M059J (cell line): ENCODE results near the gene VGF. TPM values are rescaled to one million over a fixed set of nuclear protein-coding genes. Genes with fewer than 3 reads are reported as not detected.
A peak's percentile ranks its signal among the peaks of the same experiment; 100 is the strongest.
"Not testable (repeated sequence)": the region's sequence is repeated elsewhere in the genome, so short reads cannot be mapped to it uniquely, and the experiment has no call there.

Source experiments
- DNase-seq: peaks from one replicate; pipeline ENCODE4 v3.0.0-alpha.2; 2012; ENCODE audit warnings: low read depth
- total RNA-seq: library from RNA; depleted of rRNA; stranded (reverse); fragments of >200 nt; shearing (Covaris generic); gene quantifications from 2 replicates; pipeline ENCODE4 v1.2.3, GENCODE V29; 2014

VGF gene
- total RNA-seq, 1 experiment from 2014 or later, result not detected

DNA sequence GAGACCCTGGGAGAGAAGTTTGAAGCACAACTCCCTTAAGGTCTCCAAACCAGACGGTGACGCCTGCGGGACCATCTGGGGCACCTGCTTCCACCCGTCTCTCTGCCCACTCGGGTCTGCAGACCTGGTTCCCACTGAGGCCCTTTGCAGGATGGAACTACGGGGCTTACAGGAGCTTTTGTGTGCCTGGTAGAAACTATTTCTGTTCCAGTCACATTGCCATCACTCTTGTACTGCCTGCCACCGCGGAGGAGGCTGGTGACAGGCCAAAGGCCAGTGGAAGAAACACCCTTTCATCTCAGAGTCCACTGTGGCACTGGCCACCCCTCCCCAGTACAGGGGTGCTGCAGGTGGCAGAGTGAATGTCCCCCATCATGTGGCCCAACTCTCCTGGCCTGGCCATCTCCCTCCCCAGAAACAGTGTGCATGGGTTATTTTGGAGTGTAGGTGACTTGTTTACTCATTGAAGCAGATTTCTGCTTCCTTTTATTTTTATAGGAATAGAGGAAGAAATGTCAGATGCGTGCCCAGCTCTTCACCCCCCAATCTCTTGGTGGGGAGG lies 27.6 kb downstream of the VGF start:
- no peak for DNase-seq

DNA sequence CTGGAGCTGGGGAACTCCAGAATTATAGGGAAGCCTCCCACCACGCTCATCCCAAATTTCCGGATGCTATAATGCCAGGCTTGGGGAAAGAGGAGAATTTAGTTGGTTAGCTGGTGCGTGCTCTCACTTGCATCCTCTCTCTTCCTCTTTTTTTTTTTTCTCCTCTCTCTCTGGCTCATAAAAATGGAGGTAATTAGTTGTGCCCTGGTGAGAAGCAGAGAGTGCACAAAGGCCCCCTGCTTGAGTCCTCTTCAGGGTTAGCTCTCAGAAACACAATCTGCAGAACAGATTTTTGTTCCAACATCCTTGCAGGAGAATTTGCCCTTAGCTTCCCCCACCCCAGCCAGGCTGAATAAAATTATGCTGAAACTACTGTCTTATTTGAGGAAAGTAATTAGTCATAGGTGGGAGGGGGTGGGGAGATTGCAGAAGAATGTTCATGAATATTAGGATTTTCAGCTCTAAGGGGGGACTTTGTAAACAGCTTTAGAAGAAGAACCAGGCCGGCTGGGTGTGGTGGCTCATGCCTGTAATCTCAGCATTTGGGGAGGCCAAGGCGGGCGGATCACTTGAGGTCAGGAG lies 30.9 kb downstream of the VGF start:
- peak; percentile 47 for DNase-seq

- DNase-seq, result no peak
Observed at GRCh38 chr7:101133621-101134398, 31.6 kb downstream of the VGF start.

- not testable (repeated sequence) for DNase-seq
Observed at GRCh38 chr7:101132626-101133600, 32.5 kb downstream of the VGF start.

- no peak for DNase-seq
Observed at GRCh38 chr7:101129603-101130117, 35.7 kb downstream of the VGF start.

- DNase-seq, result no peak
Observed at GRCh38 chr7:101128040-101128834, 37.1 kb downstream of the VGF start.

DNA sequence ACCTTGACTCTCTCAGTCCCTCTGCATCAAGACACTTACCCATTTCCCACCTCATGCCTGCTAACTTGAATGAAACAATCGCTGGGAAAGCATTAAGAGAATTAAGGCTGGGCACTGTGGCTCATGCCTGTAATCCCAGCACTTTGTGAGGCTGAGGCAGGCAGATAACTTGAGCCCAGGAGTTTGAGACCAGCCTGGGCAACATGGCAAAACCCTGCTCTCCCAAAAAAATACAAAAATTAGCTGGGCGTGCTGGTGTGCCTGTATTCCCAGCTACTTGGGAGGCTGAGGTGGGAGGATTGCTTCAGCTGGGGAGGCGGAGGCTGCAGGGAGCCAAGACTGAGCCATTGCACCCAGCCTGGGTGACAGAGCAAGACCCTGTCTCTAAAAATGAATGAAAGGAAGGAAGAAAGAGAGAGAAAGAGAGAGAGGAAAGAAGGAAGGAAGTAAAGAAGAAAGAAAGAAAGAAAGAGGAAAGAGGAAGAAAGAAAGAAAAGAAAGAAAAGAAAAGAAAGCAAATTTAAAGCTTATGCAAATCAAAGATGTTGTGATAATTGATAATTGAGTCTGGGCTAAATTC lies 37.8 kb downstream of the VGF start:
- DNase-seq, result no peak

DNA sequence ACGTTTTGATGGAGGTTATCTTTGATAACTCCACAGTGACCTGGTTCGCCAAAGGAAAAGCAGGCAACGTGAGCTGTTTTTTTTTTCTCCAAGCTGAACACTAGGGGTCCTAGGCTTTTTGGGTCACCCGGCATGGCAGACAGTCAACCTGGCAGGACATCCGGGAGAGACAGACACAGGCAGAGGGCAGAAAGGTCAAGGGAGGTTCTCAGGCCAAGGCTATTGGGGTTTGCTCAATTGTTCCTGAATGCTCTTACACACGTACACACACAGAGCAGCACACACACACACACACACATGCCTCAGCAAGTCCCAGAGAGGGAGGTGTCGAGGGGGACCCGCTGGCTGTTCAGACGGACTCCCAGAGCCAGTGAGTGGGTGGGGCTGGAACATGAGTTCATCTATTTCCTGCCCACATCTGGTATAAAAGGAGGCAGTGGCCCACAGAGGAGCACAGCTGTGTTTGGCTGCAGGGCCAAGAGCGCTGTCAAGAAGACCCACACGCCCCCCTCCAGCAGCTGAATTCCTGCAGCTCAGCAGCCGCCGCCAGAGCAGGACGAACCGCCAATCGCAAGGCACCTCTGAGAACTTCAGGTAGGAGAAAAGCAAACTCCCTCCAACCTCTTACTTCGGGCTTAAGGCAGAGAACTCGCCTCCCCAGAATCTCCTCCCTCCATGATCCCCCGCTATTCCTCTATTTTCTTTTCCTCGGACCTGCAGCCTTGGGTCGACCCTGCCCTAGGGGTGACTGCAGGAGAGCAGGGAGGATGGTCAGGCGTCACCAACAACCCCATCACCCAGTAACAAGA lies 38.5 kb downstream of the VGF start, which contains the start of gene SERPINE1:
Gene SERPINE1 (plus strand): TSS at position 454 of the 809 bp plus-strand sequence. CDS start 1,290 bp downstream, outside the sequence.
- DNase-seq, result peak; percentile 97

DNA sequence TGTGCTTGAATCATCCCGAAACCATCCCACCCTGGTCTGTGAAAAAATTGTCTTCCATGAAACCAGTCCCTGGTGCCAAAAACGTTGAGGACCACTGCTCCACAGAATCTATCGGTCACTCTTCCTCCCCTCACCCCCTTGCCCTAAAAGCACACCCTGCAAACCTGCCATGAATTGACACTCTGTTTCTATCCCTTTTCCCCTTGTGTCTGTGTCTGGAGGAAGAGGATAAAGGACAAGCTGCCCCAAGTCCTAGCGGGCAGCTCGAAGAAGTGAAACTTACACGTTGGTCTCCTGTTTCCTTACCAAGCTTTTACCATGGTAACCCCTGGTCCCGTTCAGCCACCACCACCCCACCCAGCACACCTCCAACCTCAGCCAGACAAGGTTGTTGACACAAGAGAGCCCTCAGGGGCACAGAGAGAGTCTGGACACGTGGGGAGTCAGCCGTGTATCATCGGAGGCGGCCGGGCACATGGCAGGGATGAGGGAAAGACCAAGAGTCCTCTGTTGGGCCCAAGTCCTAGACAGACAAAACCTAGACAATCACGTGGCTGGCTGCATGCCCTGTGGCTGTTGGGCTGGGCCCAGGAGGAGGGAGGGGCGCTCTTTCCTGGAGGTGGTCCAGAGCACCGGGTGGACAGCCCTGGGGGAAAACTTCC lies 39.2 kb downstream of the VGF start:
- DNase-seq, result peak; percentile 97

- DNase-seq, result peak; percentile 100
Observed at GRCh38 chr7:101124376-101125056, 40.9 kb downstream of the VGF start.

- DNase-seq, result peak; percentile 11
Observed at GRCh38 chr7:101123703-101124068, 41.7 kb downstream of the VGF start.

- DNase-seq, result peak; percentile 11
Observed at GRCh38 chr7:101122933-101123702, 42.3 kb downstream of the VGF start.

DNA sequence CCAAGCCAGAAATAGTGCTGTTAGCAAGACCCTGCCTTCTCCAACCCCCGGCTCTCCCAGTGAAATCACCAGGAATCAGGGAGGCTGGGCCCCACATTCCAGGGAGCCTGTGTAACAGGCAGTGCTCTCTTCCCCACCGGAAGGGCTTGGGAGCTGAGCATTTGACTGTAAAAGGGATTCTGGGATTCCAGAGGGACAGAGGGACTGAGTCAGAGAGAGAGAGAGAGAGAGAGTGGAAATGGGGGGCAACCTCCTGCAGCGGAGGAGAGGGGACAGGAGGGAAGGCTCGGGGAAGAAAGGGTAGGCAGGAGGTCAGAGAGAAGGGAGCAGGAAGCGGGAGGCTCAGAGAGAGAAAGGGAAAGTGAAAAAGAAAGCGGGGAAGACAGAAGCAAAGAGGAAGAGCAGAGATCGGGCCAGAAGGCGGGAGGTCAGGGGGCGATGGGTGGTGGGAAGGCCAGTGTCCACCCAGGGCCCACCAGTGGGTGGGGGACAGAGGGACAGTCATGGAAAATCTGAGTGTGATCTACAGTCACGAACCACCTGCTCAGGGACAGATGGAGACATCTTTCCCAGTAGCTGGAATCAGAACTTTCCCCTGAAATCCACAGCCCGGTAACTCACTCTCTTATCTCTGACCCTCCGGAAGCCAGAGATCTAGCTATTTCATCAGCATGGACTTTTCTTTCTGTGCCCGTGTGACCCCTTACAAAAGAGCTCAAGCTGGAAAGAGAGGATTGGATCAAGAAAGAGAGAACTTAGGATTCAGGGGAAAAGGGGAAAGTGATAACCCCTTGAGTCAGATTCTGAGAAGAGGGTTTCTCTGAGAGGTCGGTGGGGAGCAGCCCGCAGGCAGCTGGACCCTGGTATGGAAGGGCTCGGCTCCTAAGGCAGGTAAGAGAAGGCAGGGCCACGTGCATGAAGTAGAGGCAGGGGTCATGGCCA lies 43.1 kb downstream of the VGF start:
- DNase-seq, result peak; percentile 99

GRCh38 chr7:101121631-101121990 lies 43.8 kb downstream of the VGF start:
- not testable (repeated sequence) for DNase-seq

GRCh38 chr7:101120315-101120714 lies 45.1 kb downstream of the VGF start:
- peak; percentile 83 for DNase-seq

DNA sequence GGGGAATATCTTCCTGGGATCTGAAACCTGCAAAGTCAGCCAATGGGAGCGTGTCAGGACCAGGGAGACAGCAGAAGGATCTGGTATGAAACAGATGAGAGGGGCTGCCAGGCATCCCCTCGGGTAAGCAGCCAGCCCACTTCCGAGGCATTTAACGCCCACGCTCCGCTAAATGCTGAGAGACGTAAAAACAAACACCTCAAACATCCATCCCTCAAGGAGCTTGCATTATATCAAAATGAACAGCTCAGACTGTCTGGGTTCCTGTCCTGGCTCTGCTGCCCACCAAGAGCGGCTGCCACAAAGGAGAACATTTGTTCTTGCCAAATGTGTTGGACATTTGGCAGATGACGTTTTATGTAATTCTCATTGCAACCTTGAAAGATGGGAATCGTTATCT lies 45.5 kb downstream of the VGF start:
- DNase-seq, result peak; percentile 38

GRCh38 chr7:101118856-101119255 lies 46.5 kb downstream of the VGF start:
- DNase-seq, result no peak
